OCI-LY3 (cell line): ENCODE data around the gene AMOTL1.

ENCODE experiments used
- EZH2phosphoT487 ChIP-seq: fragments of 200-600 bp; shearing (Covaris generic); IDR thresholded peaks from 2 replicates; pipeline ENCODE4 v1.6.1; 2018; ENCODE audit warnings: antibody characterized with exemption, mixed run types, low read depth
- TF ChIP-seq, protein P1 (sequence below): fragments of 200-600, 300-600 bp; sonication (generic); IDR thresholded peaks from 2 replicates; pipeline ENCODE4 v1.5.1; 2014; ENCODE audit warnings: antibody characterized with exemption, low read length, low read depth

GRCh38 chr11:94844031-94844430 is 75.9 kb downstream of the AMOTL1 start:
- TF ChIP-seq, protein P1, sequence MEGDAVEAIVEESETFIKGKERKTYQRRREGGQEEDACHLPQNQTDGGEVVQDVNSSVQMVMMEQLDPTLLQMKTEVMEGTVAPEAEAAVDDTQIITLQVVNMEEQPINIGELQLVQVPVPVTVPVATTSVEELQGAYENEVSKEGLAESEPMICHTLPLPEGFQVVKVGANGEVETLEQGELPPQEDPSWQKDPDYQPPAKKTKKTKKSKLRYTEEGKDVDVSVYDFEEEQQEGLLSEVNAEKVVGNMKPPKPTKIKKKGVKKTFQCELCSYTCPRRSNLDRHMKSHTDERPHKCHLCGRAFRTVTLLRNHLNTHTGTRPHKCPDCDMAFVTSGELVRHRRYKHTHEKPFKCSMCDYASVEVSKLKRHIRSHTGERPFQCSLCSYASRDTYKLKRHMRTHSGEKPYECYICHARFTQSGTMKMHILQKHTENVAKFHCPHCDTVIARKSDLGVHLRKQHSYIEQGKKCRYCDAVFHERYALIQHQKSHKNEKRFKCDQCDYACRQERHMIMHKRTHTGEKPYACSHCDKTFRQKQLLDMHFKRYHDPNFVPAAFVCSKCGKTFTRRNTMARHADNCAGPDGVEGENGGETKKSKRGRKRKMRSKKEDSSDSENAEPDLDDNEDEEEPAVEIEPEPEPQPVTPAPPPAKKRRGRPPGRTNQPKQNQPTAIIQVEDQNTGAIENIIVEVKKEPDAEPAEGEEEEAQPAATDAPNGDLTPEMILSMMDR, result no peak
- no peak for TF ChIP-seq EZH2phosphoT487
